Measurements from ENCODE around the gene GPN1.

Gene GPN1

GRCh38 chr2:27664154-27664574 is 35.3 kb downstream of the GPN1 start:
- ChIA-PET CTCF (interaction anchor here (1.1 kb wide), 1 partner anchor 19 kb away, joined by 3 read pairs; no protein-coding TSS in a partner anchor), POLR2A (interaction anchor here (1.0 to 2.0 kb wide), 7 partner anchors 9 to 284 kb away, joined by 3 to 11 read pairs (median 7); partner anchors contain the start of genes CCDC121, GPN1, PPM1G and ZNF513)
- no peak for DNase-seq (ENCODE audit: extremely low spot score)
- TF ChIP-seq FOXK2 (IDR thresholded peaks at IDR 0.05): no peak
- no peak for TF ChIP-seq HDGF (IDR thresholded peaks at IDR 0.05; ENCODE audit: borderline replicate concordance)
- no peak for TF ChIP-seq NFRKB (IDR thresholded peaks at IDR 0.05)
- no peak for TF ChIP-seq LEF1 (IDR thresholded peaks at IDR 0.05; ENCODE audit: borderline replicate concordance)
- TF ChIP-seq FOXA1 (IDR thresholded peaks at IDR 0.05): no peak
- no peak for TF ChIP-seq SUZ12 (IDR thresholded peaks at IDR 0.05)
- no peak for TF ChIP-seq SP1 (IDR thresholded peaks at IDR 0.05)
- no peak for TF ChIP-seq ELF4 (IDR thresholded peaks at IDR 0.05)
- TF ChIP-seq L3MBTL2 (conservative IDR thresholded peaks at IDR 0.05): no peak
- no peak for TF ChIP-seq CTBP1 (IDR thresholded peaks at IDR 0.05; ENCODE audit: borderline replicate concordance)
- TF ChIP-seq TARDBP (IDR thresholded peaks at IDR 0.05): no peak

DNA sequence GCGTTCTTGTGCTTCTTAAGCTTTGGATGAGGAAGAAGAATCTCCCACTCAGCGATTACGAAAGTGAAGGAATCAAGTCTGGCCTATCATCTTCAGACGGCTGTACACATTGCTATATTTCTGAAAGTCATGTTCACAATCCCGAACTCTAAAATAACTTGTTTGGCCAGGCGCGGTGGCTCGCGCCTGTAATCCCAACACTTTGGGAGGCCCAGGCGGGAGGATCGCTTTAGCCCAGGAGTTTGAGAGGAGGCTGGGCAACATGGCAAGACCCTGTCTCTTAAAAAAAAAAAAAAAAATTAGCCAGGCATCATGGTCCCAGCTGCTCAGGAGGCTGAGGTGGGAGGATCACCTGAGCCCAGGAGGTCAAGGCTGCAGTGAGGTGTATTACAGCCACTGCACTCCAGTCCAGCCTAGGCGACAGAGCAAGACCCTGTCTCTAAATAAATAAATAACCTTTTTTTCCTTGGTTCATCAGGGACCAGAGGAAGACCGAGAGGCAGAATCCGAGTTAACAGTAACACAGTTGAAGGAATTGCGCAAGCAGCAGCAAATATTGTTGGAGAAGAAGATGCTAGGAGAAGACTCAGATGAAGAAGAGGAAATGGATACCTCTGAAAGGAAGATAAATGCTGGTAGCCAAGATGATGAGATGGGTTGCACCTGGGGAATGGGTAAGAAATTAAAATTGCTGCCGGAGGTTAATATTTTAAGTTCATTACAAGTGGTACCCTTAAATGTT is 35.9 kb downstream of the GPN1 start:
- TF ChIP-seq CTBP1 (IDR thresholded peaks at IDR 0.05; ENCODE audit: borderline replicate concordance) (no peak), SUZ12 (IDR thresholded peaks at IDR 0.05) (no peak), HDGF (IDR thresholded peaks at IDR 0.05; ENCODE audit: borderline replicate concordance) (no peak), ELF4 (IDR thresholded peaks at IDR 0.05) (no peak), FOXM1 (IDR thresholded peaks at IDR 0.05; ENCODE audit: borderline replicate concordance) (no peak), FOXK2 (IDR thresholded peaks at IDR 0.05) (no peak), FOXA1 (IDR thresholded peaks at IDR 0.05) (no peak), ARNT (IDR thresholded peaks at IDR 0.05) (no peak), L3MBTL2 (conservative IDR thresholded peaks at IDR 0.05) (no peak), ZNF384 (IDR thresholded peaks at IDR 0.05) (no peak), NFRKB (IDR thresholded peaks at IDR 0.05) (no peak), LEF1 (IDR thresholded peaks at IDR 0.05; ENCODE audit: borderline replicate concordance) (no peak), TARDBP (IDR thresholded peaks at IDR 0.05) (no peak), BHLHE40 (IDR thresholded peaks at IDR 0.05; ENCODE audit: borderline replicate concordance) (no peak), SP1 (IDR thresholded peaks at IDR 0.05) (no peak)
- TF ChIP-seq, protein P1, sequence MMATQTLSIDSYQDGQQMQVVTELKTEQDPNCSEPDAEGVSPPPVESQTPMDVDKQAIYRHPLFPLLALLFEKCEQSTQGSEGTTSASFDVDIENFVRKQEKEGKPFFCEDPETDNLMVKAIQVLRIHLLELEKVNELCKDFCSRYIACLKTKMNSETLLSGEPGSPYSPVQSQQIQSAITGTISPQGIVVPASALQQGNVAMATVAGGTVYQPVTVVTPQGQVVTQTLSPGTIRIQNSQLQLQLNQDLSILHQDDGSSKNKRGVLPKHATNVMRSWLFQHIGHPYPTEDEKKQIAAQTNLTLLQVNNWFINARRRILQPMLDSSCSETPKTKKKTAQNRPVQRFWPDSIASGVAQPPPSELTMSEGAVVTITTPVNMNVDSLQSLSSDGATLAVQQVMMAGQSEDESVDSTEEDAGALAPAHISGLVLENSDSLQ (IDR thresholded peaks at IDR 0.05): no peak
- ChIA-PET POLR2A (interaction anchor here (1.5 to 2.0 kb wide), 3 partner anchors 9 to 255 kb away, joined by 6 to 11 read pairs (median 7); partner anchors contain the start of genes CCDC121, GPN1 and PPM1G), CTCF (no interaction called here)
- no peak for DNase-seq (ENCODE audit: extremely low spot score)

GRCh38 chr2:27667446-27667845 is 38.6 kb downstream of the GPN1 start:
- TF ChIP-seq FOXA1 (IDR thresholded peaks at IDR 0.05) (no peak), FOXM1 (IDR thresholded peaks at IDR 0.05; ENCODE audit: borderline replicate concordance) (no peak), L3MBTL2 (conservative IDR thresholded peaks at IDR 0.05) (no peak), LEF1 (IDR thresholded peaks at IDR 0.05; ENCODE audit: borderline replicate concordance) (no peak), HDGF (IDR thresholded peaks at IDR 0.05; ENCODE audit: borderline replicate concordance) (no peak), ELF4 (IDR thresholded peaks at IDR 0.05) (no peak), NFRKB (IDR thresholded peaks at IDR 0.05) (no peak), SUZ12 (IDR thresholded peaks at IDR 0.05) (no peak), SP1 (IDR thresholded peaks at IDR 0.05) (no peak), CTBP1 (IDR thresholded peaks at IDR 0.05; ENCODE audit: borderline replicate concordance) (no peak), FOXK2 (IDR thresholded peaks at IDR 0.05) (no peak), TARDBP (IDR thresholded peaks at IDR 0.05) (no peak), BHLHE40 (IDR thresholded peaks at IDR 0.05; ENCODE audit: borderline replicate concordance) (no peak), ARNT (IDR thresholded peaks at IDR 0.05) (no peak), ZNF384 (IDR thresholded peaks at IDR 0.05) (no peak)
- TF ChIP-seq, protein P1 (IDR thresholded peaks at IDR 0.05): no peak
- ChIA-PET POLR2A (no interaction called here), CTCF (no interaction called here)
- no peak for DNase-seq (ENCODE audit: extremely low spot score)

GRCh38 chr2:27671235-27671634 is 42.4 kb downstream of the GPN1 start:
- TF ChIP-seq FOXK2 (IDR thresholded peaks at IDR 0.05) (no peak), CTBP1 (IDR thresholded peaks at IDR 0.05; ENCODE audit: borderline replicate concordance) (no peak), NFRKB (IDR thresholded peaks at IDR 0.05) (no peak), SP1 (IDR thresholded peaks at IDR 0.05) (no peak), ARNT (IDR thresholded peaks at IDR 0.05) (no peak), L3MBTL2 (conservative IDR thresholded peaks at IDR 0.05) (no peak), HDGF (IDR thresholded peaks at IDR 0.05; ENCODE audit: borderline replicate concordance) (no peak), LEF1 (IDR thresholded peaks at IDR 0.05; ENCODE audit: borderline replicate concordance) (no peak), SUZ12 (IDR thresholded peaks at IDR 0.05) (no peak), TARDBP (IDR thresholded peaks at IDR 0.05) (no peak), FOXM1 (IDR thresholded peaks at IDR 0.05; ENCODE audit: borderline replicate concordance) (no peak), ZNF384 (IDR thresholded peaks at IDR 0.05) (no peak), BHLHE40 (IDR thresholded peaks at IDR 0.05; ENCODE audit: borderline replicate concordance) (no peak), FOXA1 (IDR thresholded peaks at IDR 0.05) (no peak), ELF4 (IDR thresholded peaks at IDR 0.05) (no peak)
- ChIA-PET CTCF (no interaction called here), POLR2A (no interaction called here)
- DNase-seq (ENCODE audit: extremely low spot score): no peak

DNA sequence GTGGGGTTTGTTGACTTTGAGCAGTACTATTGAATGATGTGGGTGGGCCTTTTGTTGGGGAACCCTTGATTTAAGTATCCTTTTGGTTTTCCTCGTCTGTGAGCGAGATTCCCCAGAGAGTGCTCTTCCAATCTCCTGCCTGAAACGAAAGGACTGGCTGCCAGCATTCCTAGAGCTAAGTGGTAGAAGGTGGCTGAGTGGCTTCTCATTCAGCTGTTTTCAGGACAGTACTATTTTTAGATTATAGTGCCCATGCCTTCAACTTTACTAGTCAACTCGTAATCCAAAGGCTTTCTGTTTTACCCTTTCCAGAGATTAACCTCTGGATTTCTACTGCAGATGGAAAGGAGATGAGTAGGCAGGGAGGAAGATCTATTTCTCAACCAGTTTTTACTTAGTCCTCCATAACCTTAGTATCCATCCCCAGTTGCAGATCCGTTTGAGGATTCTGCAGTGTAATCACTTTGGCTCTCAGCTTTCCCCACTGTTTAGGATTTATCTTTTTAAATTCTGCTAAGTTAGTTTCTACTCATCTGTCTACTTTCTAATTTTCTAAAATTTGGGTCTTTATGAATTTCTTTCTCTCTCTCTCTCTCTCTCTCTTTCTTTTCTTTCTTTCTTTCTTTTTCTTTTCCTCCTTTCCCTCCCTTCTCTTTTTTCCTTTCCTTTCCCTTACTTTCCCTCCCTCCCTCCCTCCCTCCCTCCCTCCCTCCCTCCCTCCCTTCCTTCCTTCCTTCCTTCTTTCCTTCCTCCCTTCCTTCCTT is 44.1 kb downstream of the GPN1 start:
- DNase-seq (ENCODE audit: extremely low spot score): no peak
- ChIA-PET POLR2A (interaction anchor here (1.5 kb wide), 1 partner anchor 9 kb away, joined by 11 read pairs; the partner anchor contains the start of genes SLC4A1AP and SUPT7L), CTCF (interaction anchor here (0.9 kb wide), 1 partner anchor 11 kb away, joined by 3 read pairs; no protein-coding TSS in a partner anchor)
- TF ChIP-seq TARDBP (IDR thresholded peaks at IDR 0.05) (no peak), LEF1 (IDR thresholded peaks at IDR 0.05; ENCODE audit: borderline replicate concordance) (no peak), FOXK2 (IDR thresholded peaks at IDR 0.05) (no peak), FOXM1 (IDR thresholded peaks at IDR 0.05; ENCODE audit: borderline replicate concordance) (no peak), SP1 (IDR thresholded peaks at IDR 0.05) (no peak), ELF4 (IDR thresholded peaks at IDR 0.05) (no peak)
